GM12878 (cell line): ENCODE results near the gene FAM163A. TPM values are rescaled to one million over a fixed set of nuclear protein-coding genes. Genes with fewer than 3 reads are reported as not detected.

Source experiments
- ATAC-seq: fragments of 200-7000 bp; cut with Tn5 transposase; 3 replicates; pipeline ENCODE4 v1.9.1; 2020; ENCODE audit warnings: mild to moderate bottlenecking, moderate library complexity
- BruUV-seq: library from RNA; stranded (reverse); fragments of 400-500 nt; replicated peaks from 2 replicates; lab custom pipeline; 2021; lab: Mats Ljungman, UMichigan
- CTCF ChIA-PET: fragments of 300-600 bp; sonication (Branson Sonifier 250); formaldehyde crosslinking; extraction: SDS; loops from one replicate; lab custom pipeline; 2021; ENCODE audit warnings: inconsistent platforms; lab: Yijun Ruan, JAX
- POLR2A ChIA-PET: fragments of 350-600 bp; formaldehyde crosslinking; extraction: SDS; loops from one replicate; lab custom pipeline; 2021; ENCODE audit warnings: inconsistent platforms; lab: Charles Lee
- RAD21 ChIA-PET: fragments of 300-600 bp; sonication (Branson Sonifier 250); formaldehyde crosslinking; loops from one replicate; lab custom pipeline; 2023; ENCODE audit warnings: antibody characterized with exemption; ENCODE audit not compliant: unreplicated experiment; lab: Charles Lee
- SMC1A ChIA-PET: fragments of 300-600 bp; sonication (Branson Sonifier 250); formaldehyde crosslinking; loops from one replicate; lab custom pipeline; 2023; ENCODE audit not compliant: unreplicated experiment, uncharacterized antibody; lab: Charles Lee
- DNase-seq: peaks from one replicate; pipeline ENCODE4 v3.0.0-alpha.2; 2011; ENCODE audit warnings: low read depth, low spot score
- FAIRE-seq: peaks from 3 replicates; lab custom pipeline; 2011; peaks lifted over from hg19 to GRCh38; lab: Jason Lieb, UNC
- H2AFZ ChIP-seq: 2 replicates; pipeline ENCODE4 v1.6.0; 2011; ENCODE audit warnings: low read depth, low read length, control low read depth; ENCODE audit not compliant: control insufficient read depth
- H3K27ac ChIP-seq: 2 replicates; pipeline ENCODE4 v1.5.1; 2011; ENCODE audit warnings: control low read depth; ENCODE audit not compliant: control insufficient read depth, insufficient read depth
- H3K27me3 ChIP-seq, 2 experiments: replicated peaks in 1 of 2; 2 replicates each; pipeline versions ENCODE4 v1.6.0 to v1.6.1; 2011; ENCODE audit warnings: low read length in 1 of 2; ENCODE audit not compliant: control insufficient read depth in 2 of 2, insufficient read depth in 2 of 2
- H3K36me3 ChIP-seq, 2 experiments: 2 replicates each; pipeline ENCODE4 v1.5.1; 2011; ENCODE audit warnings: low read length in 1 of 2; ENCODE audit not compliant: control insufficient read depth in 2 of 2, insufficient read depth in 2 of 2
- H3K4me1 ChIP-seq: 2 replicates; pipeline ENCODE4 v1.6.1; 2011; ENCODE audit warnings: mild to moderate bottlenecking, low read length, moderate library complexity, mixed read lengths; ENCODE audit not compliant: control insufficient read depth, insufficient read depth
- H3K4me2 ChIP-seq: 2 replicates; pipeline ENCODE4 v1.6.0; 2011; ENCODE audit warnings: control low read depth; ENCODE audit not compliant: control insufficient read depth, insufficient read depth
- H3K4me3 ChIP-seq: fragments of 200-600 bp; sonication (generic); 2 replicates; pipeline ENCODE4 v1.5.1; 2016
- H3K79me2 ChIP-seq: 2 replicates; pipeline ENCODE4 v1.6.0; 2011; ENCODE audit warnings: low read length; ENCODE audit not compliant: control insufficient read depth, insufficient read depth
- H3K9ac ChIP-seq: 2 replicates; pipeline ENCODE4 v1.8.0; 2011; ENCODE audit warnings: low read length, control low read depth, mixed read lengths; ENCODE audit not compliant: control insufficient read depth, insufficient read depth
- H3K9me3 ChIP-seq: replicated peaks from 3 replicates; pipeline ENCODE4 v1.5.1; 2011; ENCODE audit warnings: mild to moderate bottlenecking, low read length; ENCODE audit not compliant: control insufficient read depth, insufficient read depth
- H4K20me1 ChIP-seq: 2 replicates; pipeline ENCODE4 v1.6.0; 2011; ENCODE audit not compliant: control insufficient read depth, insufficient read depth
- CTCF ChIP-seq, 3 experiments: IDR thresholded peaks in 2 of 3; conservative IDR thresholded peaks in 1 of 3; 2 replicates each; pipeline ENCODE4 v1.5.1; 2011; ENCODE audit warnings: low read depth in 3 of 3, low read length in 3 of 3, mild to moderate bottlenecking in 3 of 3, control low read depth in 2 of 3, moderate library complexity in 2 of 3, inconsistent platforms in 1 of 3, mixed read lengths in 1 of 3; ENCODE audit not compliant: control insufficient read depth in 2 of 3, insufficient read depth in 1 of 3; ENCODE audit errors: extremely low read depth in 1 of 3
- EGR1 ChIP-seq, 2 experiments: IDR thresholded peaks; 1 replicate in 1 of 2; 2 replicates in 1 of 2; pipeline ENCODE4 v1.6.1; 2011 to 2012; ENCODE audit warnings: low read depth in 2 of 2, low read length in 2 of 2, borderline replicate concordance in 1 of 2, mild to moderate bottlenecking in 1 of 2, moderate library complexity in 1 of 2
- HDAC2 ChIP-seq: fragments of 200-600 bp; sonication (generic); IDR thresholded peaks from 2 replicates; pipeline ENCODE4 v1.6.1; 2017
- NR2C1 ChIP-seq: fragments of 450-650 bp; IDR thresholded peaks from 2 replicates; pipeline ENCODE4 v1.6.1; 2017; ENCODE audit warnings: antibody characterized with exemption, mild to moderate bottlenecking, moderate library complexity
- PML ChIP-seq: IDR thresholded peaks from 2 replicates; pipeline ENCODE4 v1.6.1; 2012; ENCODE audit warnings: low read length, inconsistent platforms
- RAD21 ChIP-seq: IDR thresholded peaks from 2 replicates; pipeline ENCODE4 v1.6.1; 2011; ENCODE audit warnings: mild to moderate bottlenecking, low read depth, low read length, moderate library complexity; ENCODE audit not compliant: insufficient read depth
- SMC3 ChIP-seq: IDR thresholded peaks from 2 replicates; pipeline ENCODE4 v1.6.1; 2011; ENCODE audit warnings: low read length, improper control_type of control experiment, borderline replicate concordance
- STAT3 ChIP-seq: IDR thresholded peaks from 2 replicates; pipeline ENCODE4 v1.6.1; 2011; ENCODE audit warnings: low read depth, low read length, improper control_type of control experiment
- TCF12 ChIP-seq: IDR thresholded peaks from 2 replicates; pipeline ENCODE4 v1.6.1; 2011; ENCODE audit warnings: low read depth, mild to moderate bottlenecking, low read length
- ZNF622 ChIP-seq: fragments of 450-650 bp; IDR thresholded peaks from 2 replicates; pipeline ENCODE4 v1.6.1; 2017; ENCODE audit warnings: mild to moderate bottlenecking, inconsistent platforms
- WGBS: methylation state at CpG from one replicate; pipeline ENCODE4 v1.1.6; 2016; ENCODE audit warnings: low lambda C conversion rate; ENCODE audit not compliant: insufficient replicate concordance, insufficient coverage; ENCODE audit errors: missing lambda C conversion rate; 5-methylcytosine and 5-hydroxymethylcytosine counted together
- in situ Hi-C: fragments of 300-500 bp; cut with MboI; formaldehyde crosslinking; loops from 9 replicates; pipeline ENCODE4 v1.14.3; 2018; ENCODE audit warnings: mixed read lengths
- intact Hi-C: fragments of 100-400 bp; cut with micrococcal nuclease; formaldehyde crosslinking; loops from one replicate; pipeline ENCODE4 v1.14.2; 2022; ENCODE audit not compliant: unreplicated experiment
- polyA plus RNA-seq, 11 experiments: library from polyadenylated mRNA; depleted of rRNA in 4 of 11; unstranded in 6 of 11; stranded (reverse) in 5 of 11; fragments of >200 nt; fragmentation: Nextera tagmentation in 4 of 11; fragmentation: Illumina TruSeq in 1 of 11; extraction: Ambion mirVana in 4 of 11; extraction: Trizol in 1 of 11; gene quantifications; 1 replicate in 1 of 11; 2 replicates in 10 of 11; pipeline versions ENCODE4 v1.2.1 to v1.2.3, GENCODE V29; 2011 to 2016; ENCODE audit warnings: inconsistent platforms in 2 of 11, missing spikeins in 2 of 11, low read depth in 1 of 11
- total RNA-seq, 4 experiments: library from RNA; depleted of rRNA in 3 of 4; stranded (reverse); fragments of >200 nt in 3 of 4; fragmentation: Illumina TruSeq in 1 of 4; extraction: Trizol in 1 of 4; gene quantifications; 2 replicates each; pipeline versions ENCODE4 v1.2.1 to v1.2.3, GENCODE V29; 2013 to 2021

The FAM163A gene
- total and polyA plus RNA-seq, 10 of the 15 experiments (the other 5 are each of a cell fraction or from before 2014, with no cell fraction given) = not detected

GRCh38 chr1:179706339-179706941 lies 36.7 kb upstream of the FAM163A start:
- no peaks in the 10 kb centered on the region for H3K79me2 ChIP-seq
- DNase-seq (no peak), FAIRE-seq (peak; percentile 47), ATAC-seq (peak; percentile 42)
- no TSS peak for BruUV-seq
- in situ Hi-C loops = loop anchor here (5.0 kb wide), 1 partner anchor 471 kb away; no protein-coding TSS in a partner anchor
- H3K4me1 ChIP-seq = no peaks in the 10 kb centered on the region
- ChIA-PET SMC1A (interaction anchor here (0.6 to 10.2 kb wide), 18 partner anchors 10 to 473 kb away, joined by 3 to 295 read pairs (median 4); no protein-coding TSS in a partner anchor), CTCF (interaction anchor here (0.6 to 18.4 kb wide), 40 partner anchors 8 to 778 kb away, joined by 3 to 938 read pairs (median 4); partner anchors contain the start of gene QSOX1), POLR2A (interaction anchor here (0.7 to 0.9 kb wide), 2 partner anchors 104 to 473 kb away, joined by 3 to 4 read pairs; no protein-coding TSS in a partner anchor), RAD21 (interaction anchor here (0.6 to 12.6 kb wide), 14 partner anchors 19 to 473 kb away, joined by 3 to 474 read pairs (median 4); no protein-coding TSS in a partner anchor)
- no peak overlapping the region for H3K27ac ChIP-seq
- 0% methylated on average over 3 of the region's 3 CpGs for WGBS
- H4K20me1 ChIP-seq = no peaks in the 10 kb centered on the region
- no peak overlapping the region for H2AFZ ChIP-seq
- no peaks in the 10 kb centered on the region for H3K36me3 ChIP-seq
- no peaks in the 10 kb centered on the region for H3K27me3 ChIP-seq
- TF ChIP-seq RAD21 (peak; percentile 93), HDAC2 (no peak), SMC3 (peak; percentile 82), EGR1 (IDR thresholded peaks at IDR 0.05; ENCODE audit: borderline replicate concordance in 1 of 2, low read depth in 2 of 2, low read length in 2 of 2) (no peak), CTCF (IDR thresholded peaks at IDR 0.05 in 2 of 3, conservative IDR thresholded peaks at IDR 0.05 in 1 of 3; ENCODE audit: control insufficient read depth in 2 of 3, extremely low read depth in 1 of 3, insufficient read depth in 1 of 3, low read depth in 3 of 3, low read length in 3 of 3) (peak; percentile 63 to 81 (median 76)), TCF12 (0 out of 2 replicates have a peak, but pooled peaks have one; percentile 26), PML (no peak), STAT3 (no peak), ZNF622 (no peak), NR2C1 (no peak)
- intact Hi-C loops = loop anchor here (1.0 to 2.0 kb wide), 3 partner anchors 104 to 472 kb away; no protein-coding TSS in a partner anchor
- H3K4me2 ChIP-seq = no peak overlapping the region
- H3K9me3 ChIP-seq = no peaks in the 10 kb centered on the region
- H3K9ac ChIP-seq = no peak overlapping the region
- H3K4me3 ChIP-seq = no peak overlapping the region
